ENCODE measurements around the gene DUSP11.

The DUSP11 gene

DNA sequence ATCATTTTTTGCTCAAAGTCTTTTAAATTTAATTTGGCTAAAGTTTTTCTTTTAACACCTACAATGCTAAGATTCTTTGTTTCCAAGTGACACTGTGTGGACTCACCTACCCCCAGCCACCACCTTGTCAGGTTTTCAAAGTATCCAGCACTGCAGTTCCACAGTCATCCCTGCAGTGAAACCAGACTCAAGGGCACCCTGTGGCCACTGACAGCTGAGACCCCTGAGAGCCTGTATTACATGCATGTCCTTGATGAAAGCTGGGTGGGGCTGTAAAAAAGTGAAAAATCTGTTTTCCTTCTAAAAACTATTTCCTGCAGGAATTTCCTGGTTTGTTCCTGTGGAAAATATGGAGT is 62.7 kb downstream of the DUSP11 start:
- H3K4me3 ChIP-seq (ENCODE audit: low read length), result no peak overlapping the region
- TF ChIP-seq, protein P1, sequence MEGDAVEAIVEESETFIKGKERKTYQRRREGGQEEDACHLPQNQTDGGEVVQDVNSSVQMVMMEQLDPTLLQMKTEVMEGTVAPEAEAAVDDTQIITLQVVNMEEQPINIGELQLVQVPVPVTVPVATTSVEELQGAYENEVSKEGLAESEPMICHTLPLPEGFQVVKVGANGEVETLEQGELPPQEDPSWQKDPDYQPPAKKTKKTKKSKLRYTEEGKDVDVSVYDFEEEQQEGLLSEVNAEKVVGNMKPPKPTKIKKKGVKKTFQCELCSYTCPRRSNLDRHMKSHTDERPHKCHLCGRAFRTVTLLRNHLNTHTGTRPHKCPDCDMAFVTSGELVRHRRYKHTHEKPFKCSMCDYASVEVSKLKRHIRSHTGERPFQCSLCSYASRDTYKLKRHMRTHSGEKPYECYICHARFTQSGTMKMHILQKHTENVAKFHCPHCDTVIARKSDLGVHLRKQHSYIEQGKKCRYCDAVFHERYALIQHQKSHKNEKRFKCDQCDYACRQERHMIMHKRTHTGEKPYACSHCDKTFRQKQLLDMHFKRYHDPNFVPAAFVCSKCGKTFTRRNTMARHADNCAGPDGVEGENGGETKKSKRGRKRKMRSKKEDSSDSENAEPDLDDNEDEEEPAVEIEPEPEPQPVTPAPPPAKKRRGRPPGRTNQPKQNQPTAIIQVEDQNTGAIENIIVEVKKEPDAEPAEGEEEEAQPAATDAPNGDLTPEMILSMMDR (conservative IDR thresholded peaks at IDR 0.05; ENCODE audit: low read length), result no peak
- DNase-seq (ENCODE audit: low read depth), result no peak

DNA sequence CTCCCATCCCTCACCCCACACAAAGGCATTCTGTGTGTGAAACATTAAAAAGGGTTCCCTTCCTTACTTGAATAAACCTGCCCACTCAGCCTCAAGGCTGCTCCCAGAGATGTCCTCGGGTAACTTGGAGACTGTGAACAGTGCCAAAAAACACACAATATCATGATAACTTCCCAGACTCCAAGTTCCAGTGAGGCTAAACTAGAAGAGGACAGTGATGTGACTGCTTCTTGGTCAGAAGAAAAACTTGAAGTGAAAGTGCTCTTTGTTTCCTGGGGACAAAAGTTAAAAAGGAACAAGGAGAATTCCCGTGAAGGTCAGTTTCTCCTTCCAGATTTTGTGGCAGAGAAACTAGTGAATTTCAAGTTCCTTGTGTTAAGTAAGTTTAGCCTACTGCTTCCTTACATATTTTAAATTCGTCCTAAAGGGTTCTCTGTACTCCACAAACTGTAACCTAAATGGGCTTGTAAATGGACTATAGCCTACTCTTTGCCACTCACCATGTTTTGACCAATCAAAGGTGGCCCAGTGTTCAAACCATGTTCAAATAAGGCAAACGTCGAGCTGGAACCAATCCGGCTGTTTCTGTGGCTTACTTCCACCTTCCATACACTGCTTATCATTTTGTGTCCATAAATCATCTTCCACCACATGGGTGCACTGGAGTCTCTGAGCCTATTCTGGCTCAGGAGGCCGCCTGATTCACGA is 63.2 kb downstream of the DUSP11 start:
- peak; percentile 17 for DNase-seq (ENCODE audit: low read depth)
- TF ChIP-seq, protein P1 (conservative IDR thresholded peaks at IDR 0.05; ENCODE audit: low read length), result no peak
- no peak overlapping the region for H3K4me3 ChIP-seq (ENCODE audit: low read length)

DNA sequence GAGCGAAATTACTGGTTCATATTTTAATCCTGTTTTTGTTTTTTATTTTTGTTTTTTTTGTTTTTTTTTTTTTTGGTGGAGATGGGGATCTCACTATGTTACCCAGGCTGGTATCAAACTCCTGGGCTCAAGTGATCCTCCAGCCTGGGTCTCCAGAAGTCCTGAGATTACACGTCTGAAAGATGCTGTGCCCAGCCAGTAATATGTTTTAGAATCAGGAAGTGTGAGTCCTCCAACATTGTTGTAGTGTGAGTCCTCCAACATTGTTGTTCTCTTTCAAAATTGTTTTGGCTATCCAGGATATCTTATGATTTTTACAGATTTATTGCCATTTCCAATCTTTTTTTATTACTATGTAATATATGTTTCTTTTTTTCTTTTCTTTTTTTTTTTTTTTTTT is 65.8 kb downstream of the DUSP11 start:
- TF ChIP-seq, protein P1 (conservative IDR thresholded peaks at IDR 0.05; ENCODE audit: low read length), result no peak
- no peak for DNase-seq (ENCODE audit: low read depth)
- H3K4me3 ChIP-seq (ENCODE audit: low read length), result no peak overlapping the region

Measured in AG10803 (cell line).